ENCODE data around the gene EID1.

The EID1 gene

GRCh38 chr15:48928877-48929538, 51.1 kb downstream of the EID1 start:
- H2AFZ ChIP-seq (ENCODE audit: low read depth, low read length): no peak overlapping the region
- no peaks in the 10 kb centered on the region for H3K9me3 ChIP-seq (ENCODE audit: low read length)
- peaks cover 5% of the 10 kb centered on the region for H3K4me1 ChIP-seq (ENCODE audit: insufficient read depth, low read length)
- H3K36me3 ChIP-seq (ENCODE audit: insufficient read depth, low read length): no peaks in the 10 kb centered on the region
- no peaks in the 10 kb centered on the region for H3K27me3 ChIP-seq (ENCODE audit: insufficient read depth, low read length)
- H3K4me3 ChIP-seq (ENCODE audit: low read length): no peak overlapping the region

GRCh38 chr15:48929661-48930060, 51.7 kb downstream of the EID1 start:
- Histone ChIP-seq H3K9me3 (ENCODE audit: low read length) (no peaks in the 10 kb centered on the region), H3K4me3 (ENCODE audit: low read length) (no peak overlapping the region), H2AFZ (ENCODE audit: low read depth, low read length) (no peak overlapping the region), H3K4me1 (ENCODE audit: insufficient read depth, low read length) (peaks cover 5% of the 10 kb centered on the region), H3K36me3 (ENCODE audit: insufficient read depth, low read length) (no peaks in the 10 kb centered on the region), H3K27me3 (ENCODE audit: insufficient read depth, low read length) (no peaks in the 10 kb centered on the region)

All from neuron (in vitro differentiated cells).